PC-9 (cell line): ENCODE data around the gene LSP1.
A peak's percentile ranks its signal among the peaks of the same experiment; 100 is the strongest.

Experiments used
- EZH2 ChIP-seq: fragments of 200-600 bp; sonication (generic); IDR thresholded peaks from 2 replicates; pipeline ENCODE4 v1.8.0; 2017; ENCODE audit warnings: antibody characterized with exemption, low read depth
- TF ChIP-seq, protein P1 (sequence below): fragments of 200-600 bp; sonication (generic); conservative IDR thresholded peaks from 2 replicates; pipeline ENCODE4 v1.6.1; 2017; ENCODE audit warnings: mixed run types, antibody characterized with exemption, mild to moderate bottlenecking, moderate library complexity

DNA sequence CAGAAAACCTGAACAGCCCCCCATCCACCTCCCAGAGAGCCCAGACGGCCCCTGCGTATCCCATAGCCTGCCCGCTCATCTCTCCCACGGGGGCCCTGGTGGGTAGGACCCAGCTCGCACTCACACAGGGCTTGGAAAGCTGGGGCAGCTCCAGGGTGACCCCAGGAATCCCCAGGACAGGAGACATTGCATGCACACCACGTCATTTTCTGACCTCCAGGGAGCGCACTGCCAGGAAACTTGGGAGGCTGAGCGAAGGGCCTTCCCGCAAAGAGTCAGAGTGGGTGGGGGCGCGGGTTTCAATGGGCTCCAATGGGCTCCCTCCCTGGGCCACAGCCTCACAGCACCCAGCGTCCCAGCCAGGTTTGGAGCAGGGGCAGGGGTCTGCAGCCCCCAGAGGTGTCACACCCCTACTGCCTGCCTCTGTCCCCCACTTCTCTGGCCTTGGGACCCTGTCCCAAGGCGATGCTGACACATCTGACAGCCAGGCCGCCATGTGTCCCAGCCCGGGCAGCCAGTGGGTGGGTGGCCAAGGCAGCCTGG, 26.3 kb upstream of the LSP1 start:
- no peak for TF ChIP-seq EZH2
- TF ChIP-seq, protein P1, sequence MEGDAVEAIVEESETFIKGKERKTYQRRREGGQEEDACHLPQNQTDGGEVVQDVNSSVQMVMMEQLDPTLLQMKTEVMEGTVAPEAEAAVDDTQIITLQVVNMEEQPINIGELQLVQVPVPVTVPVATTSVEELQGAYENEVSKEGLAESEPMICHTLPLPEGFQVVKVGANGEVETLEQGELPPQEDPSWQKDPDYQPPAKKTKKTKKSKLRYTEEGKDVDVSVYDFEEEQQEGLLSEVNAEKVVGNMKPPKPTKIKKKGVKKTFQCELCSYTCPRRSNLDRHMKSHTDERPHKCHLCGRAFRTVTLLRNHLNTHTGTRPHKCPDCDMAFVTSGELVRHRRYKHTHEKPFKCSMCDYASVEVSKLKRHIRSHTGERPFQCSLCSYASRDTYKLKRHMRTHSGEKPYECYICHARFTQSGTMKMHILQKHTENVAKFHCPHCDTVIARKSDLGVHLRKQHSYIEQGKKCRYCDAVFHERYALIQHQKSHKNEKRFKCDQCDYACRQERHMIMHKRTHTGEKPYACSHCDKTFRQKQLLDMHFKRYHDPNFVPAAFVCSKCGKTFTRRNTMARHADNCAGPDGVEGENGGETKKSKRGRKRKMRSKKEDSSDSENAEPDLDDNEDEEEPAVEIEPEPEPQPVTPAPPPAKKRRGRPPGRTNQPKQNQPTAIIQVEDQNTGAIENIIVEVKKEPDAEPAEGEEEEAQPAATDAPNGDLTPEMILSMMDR = peak; percentile 36; the same call in 1 of the 2 replicates
